Liver (tissue), 9 donors: ENCODE data around the gene U2AF2. TPM values are rescaled to one million over a fixed set of nuclear protein-coding genes. Genes with fewer than 3 reads are reported as not detected.

ENCODE experiments used
- DNase-seq: peaks from one replicate; pipeline ENCODE4 v3.0.0-alpha.2; 2017; ENCODE audit warnings: low spot score
- H3K27ac ChIP-seq, 2 donors: one replicate each; pipeline ENCODE4 v1.7.0; 2013; ENCODE audit warnings: inconsistent platforms in 2 of 2, low read length in 2 of 2, control low read depth in 1 of 2, low read depth in 1 of 2, mild to moderate bottlenecking in 1 of 2
- H3K27me3 ChIP-seq, 4 donors: one replicate each; pipeline versions ENCODE4 v1.6.1 to v1.7.0; 2013; ENCODE audit warnings: low read length in 3 of 4, inconsistent platforms in 1 of 4, mild to moderate bottlenecking in 1 of 4, moderate library complexity in 1 of 4; ENCODE audit not compliant: control insufficient read depth in 4 of 4, insufficient read depth in 4 of 4
- H3K36me3 ChIP-seq, 4 donors: one replicate each; pipeline versions ENCODE4 v1.6.1 to v1.7.0; 2013; ENCODE audit warnings: low read length in 3 of 4, mild to moderate bottlenecking in 3 of 4, low read depth in 1 of 4, moderate library complexity in 1 of 4; ENCODE audit not compliant: control insufficient read depth in 4 of 4, insufficient read depth in 3 of 4
- H3K4me1 ChIP-seq, 4 donors: one replicate each; pipeline versions ENCODE4 v1.6.1 to v1.7.0; 2013; ENCODE audit warnings: low read length in 3 of 4, mild to moderate bottlenecking in 3 of 4, moderate library complexity in 1 of 4; ENCODE audit not compliant: control insufficient read depth in 4 of 4, insufficient read depth in 4 of 4
- H3K4me3 ChIP-seq, 3 donors: one replicate each; pipeline versions ENCODE4 v1.6.1 to v1.7.0; 2013; ENCODE audit warnings: low read length in 3 of 3, control low read depth in 1 of 3, low read depth in 1 of 3, mild to moderate bottlenecking in 1 of 3
- H3K9ac ChIP-seq, 2 donors: one replicate each; pipeline ENCODE4 v1.7.0; 2013; ENCODE audit warnings: low read length in 2 of 2, mild to moderate bottlenecking in 2 of 2, moderate library complexity in 2 of 2, control low read depth in 1 of 2, low read depth in 1 of 2
- H3K9me3 ChIP-seq, 4 donors: one replicate each; pipeline versions ENCODE4 v1.6.1 to v1.7.0; 2013; ENCODE audit warnings: low read length in 3 of 4; ENCODE audit not compliant: control insufficient read depth in 4 of 4
- ATF3 ChIP-seq: IDR thresholded peaks from 2 replicates; pipeline ENCODE4 v1.6.1; 2016; ENCODE audit warnings: antibody characterized with exemption
- CTCF ChIP-seq: fragments of 150-350 bp; IDR thresholded peaks from 2 replicates; pipeline ENCODE4 v1.5.1; 2017; ENCODE audit warnings: improper control_type of control experiment, low read depth, low read length; ENCODE audit not compliant: missing input control
- EGR1 ChIP-seq, 2 donors: IDR thresholded peaks; 2 replicates each; pipeline ENCODE4 v1.6.1; 2016 to 2018; ENCODE audit warnings: antibody characterized with exemption in 2 of 2, low read depth in 2 of 2
- FOXA1 ChIP-seq: IDR thresholded peaks from 2 replicates; pipeline ENCODE4 v1.6.1; 2016; ENCODE audit warnings: antibody characterized with exemption
- HNF4A ChIP-seq, 2 donors: conservative IDR thresholded peaks; 2 replicates each; pipeline ENCODE4 v1.6.1; 2016; ENCODE audit warnings: antibody characterized with exemption in 2 of 2, mild to moderate bottlenecking in 2 of 2
- HNF4G ChIP-seq: IDR thresholded peaks from 2 replicates; pipeline ENCODE4 v1.6.1; 2016; ENCODE audit warnings: antibody characterized with exemption
- JUND ChIP-seq, 2 donors: IDR thresholded peaks; 2 replicates each; pipeline ENCODE4 v1.6.1; 2016; ENCODE audit warnings: antibody characterized with exemption in 2 of 2
- MAX ChIP-seq: IDR thresholded peaks from 2 replicates; pipeline ENCODE4 v1.6.1; 2016; ENCODE audit warnings: antibody characterized with exemption
- RAD21 ChIP-seq, 2 donors: IDR thresholded peaks; 2 replicates each; pipeline ENCODE4 v1.6.1; 2016; ENCODE audit warnings: antibody characterized with exemption in 2 of 2, mild to moderate bottlenecking in 2 of 2
- REST ChIP-seq: IDR thresholded peaks from 2 replicates; pipeline ENCODE4 v1.6.1; 2016; ENCODE audit warnings: antibody characterized with exemption, mild to moderate bottlenecking
- TAF1 ChIP-seq: conservative IDR thresholded peaks from 2 replicates; pipeline ENCODE4 v1.6.1; 2016; ENCODE audit warnings: antibody characterized with exemption, mild to moderate bottlenecking
- YY1 ChIP-seq: IDR thresholded peaks from 2 replicates; pipeline ENCODE4 v1.6.1; 2016; ENCODE audit warnings: antibody characterized with exemption, mild to moderate bottlenecking
- ZBTB33 ChIP-seq: IDR thresholded peaks from 2 replicates; pipeline ENCODE4 v1.6.1; 2016; ENCODE audit warnings: antibody characterized with exemption
- WGBS: extraction: QIAGEN DNeasy Blood & Tissue Kit; methylation state at CpG from one replicate; pipeline ENCODE4 v1.1.7; 2013; 5-methylcytosine and 5-hydroxymethylcytosine counted together
- polyA plus RNA-seq, 2 donors: library from polyadenylated mRNA; stranded (reverse) in 1 of 2; unstranded in 1 of 2; fragments of 200-250 nt in 1 of 2; fragments of >200 nt in 1 of 2; fragmentation: Nextera tagmentation in 1 of 2; extraction: Ambion mirVana in 1 of 2; gene quantifications; one replicate each; pipeline versions ENCODE4 v1.2.1 to v1.2.3, GENCODE V29; 2013 to 2015
- total RNA-seq, 2 donors: library from RNA; depleted of rRNA; stranded (reverse); fragments of >200 nt; gene quantifications; one replicate each; pipeline ENCODE4 v1.2.3, GENCODE V29; 2014
- donor health status: healthy.
- donor health status: healthy.
- donor health status: healthy.
- donor health status: healthy.
- donor health status: healthy.

U2AF2 gene
- total and polyA plus RNA-seq, 4 donors: 8.6 to 66.6 (median 51.2) TPM

- H3K9ac ChIP-seq: no peak overlapping the region
- no peak overlapping the region for H3K4me3 ChIP-seq
- no peaks in the 10 kb centered on the region for H3K9me3 ChIP-seq
- no peaks in the 10 kb centered on the region for H3K27me3 ChIP-seq
- no peak overlapping the region for H3K27ac ChIP-seq
- TF ChIP-seq ZBTB33: no peak
- TF ChIP-seq CTCF: no peak
- no peak for TF ChIP-seq EGR1 (IDR thresholded peaks at IDR 0.05; ENCODE audit: low read depth in 2 of 2)
- TF ChIP-seq FOXA1: no peak
- TF ChIP-seq JUND (IDR thresholded peaks at IDR 0.05): no peak
- no peak for TF ChIP-seq MAX
- no peak for TF ChIP-seq HNF4G
- no peak for TF ChIP-seq YY1
- H3K4me1 ChIP-seq: peaks cover 0 to 12% (median 7%) of the 10 kb centered on the region in 4 donors
- WGBS: 97% methylated on average over 7 of the region's 7 CpGs
- no peak for DNase-seq
- peaks cover 0 to 4% (median 1%) of the 10 kb centered on the region in 4 donors for H3K36me3 ChIP-seq
These were observed 31.7 kb upstream of the U2AF2 start for GRCh38 chr19:55623130-55623529.

GRCh38 chr19:55623561-55623960 lies 31.3 kb upstream of the U2AF2 start:
- Histone ChIP-seq H3K36me3 (peaks cover 0 to 4% (median 1%) of the 10 kb centered on the region in 4 donors), H3K4me1 (peaks cover 0 to 12% (median 7%) of the 10 kb centered on the region in 4 donors), H3K4me3 (no peak overlapping the region), H3K9ac (no peak overlapping the region), H3K9me3 (no peaks in the 10 kb centered on the region), H3K27ac (no peak overlapping the region), H3K27me3 (no peaks in the 10 kb centered on the region)
- no peak for TF ChIP-seq REST
- TF ChIP-seq ATF3: no peak
- no peak for TF ChIP-seq MAX
- TF ChIP-seq RAD21 (IDR thresholded peaks at IDR 0.05): no peak
- no peak for TF ChIP-seq HNF4A (conservative IDR thresholded peaks at IDR 0.05)
- no peak for TF ChIP-seq YY1
- no peak for TF ChIP-seq TAF1
- 74% methylated on average over 7 of the region's 7 CpGs for WGBS
- DNase-seq: no peak
